ENCODE measurements around the gene ELMO3. TPM values are rescaled to one million over a fixed set of nuclear protein-coding genes. Genes with fewer than 3 reads are reported as not detected.

ELMO3 gene
- total and polyA plus RNA-seq, 8 donors, result 14.6 to 52.4 (median 23.6) TPM

DNA sequence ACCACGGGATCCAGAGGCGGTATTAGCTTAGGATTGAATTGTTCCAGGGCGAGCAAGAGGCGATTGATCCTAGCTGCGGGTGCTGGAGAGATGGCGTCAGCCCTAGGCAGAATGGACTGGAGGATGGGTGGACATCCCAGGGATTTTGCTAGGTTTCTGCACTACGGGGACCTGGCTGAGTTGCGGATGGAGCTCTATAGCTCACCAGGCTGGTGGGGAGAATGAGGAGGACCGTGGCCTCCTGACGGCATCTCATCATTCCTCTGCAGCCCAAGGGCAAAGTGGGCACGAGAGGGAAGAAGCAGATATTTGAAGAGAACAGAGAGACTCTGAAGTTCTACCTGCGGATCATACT, 28.6 kb downstream of the ELMO3 start:
- Histone ChIP-seq H3K9me3 (no peaks in the 10 kb centered on the region), H3K4me3 (peak overlapping the region; percentile 85 to 97 (median 91)), H3K4me1 (peaks cover 0 to 9% (median 6%) of the 10 kb centered on the region in 3 donors), H3K36me3 (peaks cover 0 to 26% (median 19%) of the 10 kb centered on the region in 3 donors), H3K27ac (peak overlapping the region in 2 of 4 donors; percentile 39 to 59), H3K27me3 (no peaks in the 10 kb centered on the region)
- FAIRE-seq (no peak), DNase-seq (peak in 2 of 6 donors; percentile 22 to 28), ATAC-seq (no peak)
- intact Hi-C loops (cut with DNase I), result no loop called here
- TF ChIP-seq, protein P1, sequence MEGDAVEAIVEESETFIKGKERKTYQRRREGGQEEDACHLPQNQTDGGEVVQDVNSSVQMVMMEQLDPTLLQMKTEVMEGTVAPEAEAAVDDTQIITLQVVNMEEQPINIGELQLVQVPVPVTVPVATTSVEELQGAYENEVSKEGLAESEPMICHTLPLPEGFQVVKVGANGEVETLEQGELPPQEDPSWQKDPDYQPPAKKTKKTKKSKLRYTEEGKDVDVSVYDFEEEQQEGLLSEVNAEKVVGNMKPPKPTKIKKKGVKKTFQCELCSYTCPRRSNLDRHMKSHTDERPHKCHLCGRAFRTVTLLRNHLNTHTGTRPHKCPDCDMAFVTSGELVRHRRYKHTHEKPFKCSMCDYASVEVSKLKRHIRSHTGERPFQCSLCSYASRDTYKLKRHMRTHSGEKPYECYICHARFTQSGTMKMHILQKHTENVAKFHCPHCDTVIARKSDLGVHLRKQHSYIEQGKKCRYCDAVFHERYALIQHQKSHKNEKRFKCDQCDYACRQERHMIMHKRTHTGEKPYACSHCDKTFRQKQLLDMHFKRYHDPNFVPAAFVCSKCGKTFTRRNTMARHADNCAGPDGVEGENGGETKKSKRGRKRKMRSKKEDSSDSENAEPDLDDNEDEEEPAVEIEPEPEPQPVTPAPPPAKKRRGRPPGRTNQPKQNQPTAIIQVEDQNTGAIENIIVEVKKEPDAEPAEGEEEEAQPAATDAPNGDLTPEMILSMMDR (IDR thresholded peaks at IDR 0.05), result no peak
- 5 to 6% methylated on average over 12 of the region's 12 CpGs for WGBS, 2 donors

DNA sequence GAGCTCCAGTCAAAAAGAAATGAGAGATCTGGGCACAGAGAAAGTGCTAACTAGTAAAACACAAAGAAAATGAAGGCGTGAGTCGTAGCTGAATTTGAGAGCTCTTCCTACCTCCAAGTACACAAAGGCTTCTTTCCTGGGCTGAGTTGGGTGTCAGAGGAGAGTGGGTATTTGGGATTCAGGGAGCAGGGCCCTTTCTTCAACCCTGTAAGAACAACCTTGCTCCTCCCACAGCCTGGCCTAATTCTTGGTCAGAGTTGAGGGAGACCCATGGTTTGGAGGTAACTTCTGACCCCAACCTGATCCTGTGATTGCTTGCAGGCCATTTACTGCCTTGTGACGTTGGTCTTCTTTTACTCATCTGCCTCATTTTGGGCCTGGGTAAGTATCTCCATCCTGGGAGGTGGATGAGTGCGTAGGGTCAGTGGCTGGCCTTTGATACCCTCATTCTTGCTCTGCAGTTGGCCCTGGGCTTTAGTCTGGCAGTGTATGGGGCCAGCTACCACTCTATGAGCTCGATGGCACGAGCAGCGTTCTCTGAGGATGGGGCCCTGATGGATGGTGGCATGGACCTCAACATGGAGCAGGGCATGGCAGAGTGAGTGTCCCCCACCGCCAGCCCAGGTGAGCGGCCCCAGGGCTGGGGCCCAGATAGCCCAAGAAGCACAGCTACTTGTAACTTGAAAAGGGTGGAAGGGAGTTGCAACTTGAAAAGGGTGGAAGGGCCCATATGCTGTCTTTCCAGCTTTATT, 29.3 kb downstream of the ELMO3 start:
- no peaks in the 10 kb centered on the region for H3K27me3 ChIP-seq
- TF ChIP-seq, protein P1 (IDR thresholded peaks at IDR 0.05), result no peak
- DNase-seq (peak in 3 of 6 donors; percentile 12 to 56 (median 20)), FAIRE-seq (no peak), ATAC-seq (no peak)
- WGBS, 2 donors, result 81 to 91% methylated on average over 9 of the region's 9 CpGs
- H3K36me3 ChIP-seq, result peaks cover 0 to 26% (median 19%) of the 10 kb centered on the region in 3 donors
- H3K4me3 ChIP-seq, result peak overlapping the region in 2 of 4 donors; percentile 86 to 97
- H3K27ac ChIP-seq, result no peak overlapping the region
- intact Hi-C loops (cut with DNase I), result no loop called here
- H3K4me1 ChIP-seq, result peaks cover 0 to 9% (median 6%) of the 10 kb centered on the region in 3 donors
- H3K9me3 ChIP-seq, result no peaks in the 10 kb centered on the region

DNA sequence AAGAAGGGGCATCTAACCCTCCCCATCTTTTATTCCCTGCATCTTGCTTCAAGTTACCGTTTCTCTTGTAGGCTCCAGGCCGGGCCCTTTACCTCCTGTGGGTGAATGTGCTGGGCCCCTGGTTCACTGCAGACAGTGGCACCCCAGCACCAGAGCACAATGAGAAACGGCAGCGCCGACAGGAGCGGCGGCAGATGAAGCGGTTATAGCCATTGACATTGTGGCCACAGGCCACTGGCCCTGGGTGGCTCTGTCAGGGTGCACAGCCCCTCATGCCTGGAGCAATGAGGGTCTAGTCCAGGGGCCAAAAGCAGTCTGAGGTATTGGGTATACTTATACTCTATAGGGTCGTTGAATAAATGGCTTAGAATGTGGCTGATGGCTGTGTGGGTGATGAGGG, 30.0 kb downstream of the ELMO3 start:
- WGBS, 2 donors, result 79 to 83% methylated on average over 9 of the region's 9 CpGs
- H3K4me1 ChIP-seq, result peaks cover 0 to 9% (median 6%) of the 10 kb centered on the region in 3 donors
- intact Hi-C loops (cut with DNase I), result no loop called here
- ATAC-seq (no peak), DNase-seq (peak in 2 of 6 donors; percentile 13 to 67), FAIRE-seq (no peak)
- peaks cover 0 to 26% (median 19%) of the 10 kb centered on the region in 3 donors for H3K36me3 ChIP-seq
- TF ChIP-seq, protein P1 (IDR thresholded peaks at IDR 0.05), result no peak
- H3K27me3 ChIP-seq, result no peaks in the 10 kb centered on the region
- H3K27ac ChIP-seq, result no peak overlapping the region
- no peaks in the 10 kb centered on the region for H3K9me3 ChIP-seq
- H3K4me3 ChIP-seq, result no peak overlapping the region

DNA sequence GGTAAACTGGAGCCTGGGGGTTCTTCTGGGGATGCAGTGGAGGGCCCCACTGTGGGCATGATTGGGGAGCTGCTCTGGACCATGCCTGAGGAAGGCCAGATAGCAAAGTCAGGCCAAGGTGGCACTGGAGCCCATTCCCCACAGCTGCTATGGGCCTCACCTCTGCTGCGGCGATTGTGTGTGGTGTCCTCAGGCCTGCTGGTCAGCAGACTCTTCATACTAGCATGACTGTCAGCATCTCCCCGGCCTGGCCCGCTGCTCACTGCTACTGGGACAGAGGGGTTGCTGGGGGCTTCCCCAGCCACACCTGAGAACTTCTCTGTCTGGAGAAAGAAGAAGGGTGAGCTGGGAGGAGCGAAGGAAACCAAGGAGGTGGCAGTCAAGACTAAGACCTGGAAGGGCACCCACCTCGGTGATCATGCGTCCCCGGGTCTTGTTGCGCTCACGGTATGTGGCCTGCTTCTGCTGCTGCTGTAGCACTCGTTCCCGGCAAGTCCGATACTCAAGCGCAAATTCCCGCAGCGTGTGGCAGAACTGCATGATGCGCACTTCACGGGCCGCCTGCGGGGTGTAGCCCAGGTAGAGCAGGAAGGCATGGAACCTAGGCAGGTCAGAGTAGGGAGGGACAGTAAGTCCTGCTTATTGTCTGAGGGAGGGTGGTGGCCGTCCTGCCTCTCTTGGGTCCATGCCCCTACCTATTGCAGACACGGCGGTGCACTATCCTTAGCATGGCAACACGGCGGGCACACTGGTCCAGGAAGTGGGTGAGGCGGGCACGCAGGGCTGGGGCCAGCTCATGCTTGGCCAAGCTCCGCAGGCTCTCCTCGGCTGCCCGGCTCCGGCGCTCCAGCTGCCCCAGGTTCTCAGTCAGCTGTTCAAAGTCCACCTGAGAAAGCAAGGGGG, 31.2 kb downstream of the ELMO3 start:
- no peak overlapping the region for H3K4me3 ChIP-seq
- peaks cover 0 to 26% (median 19%) of the 10 kb centered on the region in 3 donors for H3K36me3 ChIP-seq
- intact Hi-C loops (cut with DNase I), result no loop called here
- H3K27me3 ChIP-seq, result no peaks in the 10 kb centered on the region
- TF ChIP-seq, protein P1 (IDR thresholded peaks at IDR 0.05), result no peak
- no peak for ATAC-seq
- no peaks in the 10 kb centered on the region for H3K9me3 ChIP-seq
- H3K4me1 ChIP-seq, result peaks cover 0 to 9% (median 6%) of the 10 kb centered on the region in 3 donors
- H3K27ac ChIP-seq, result no peak overlapping the region
- peak in 2 of 6 donors; percentile 22 to 65 for DNase-seq
- WGBS, 2 donors, result 90 to 92% methylated on average over 28 to 32 of the region's 32 CpGs
- no peak for FAIRE-seq

All from pancreas (tissue), 10 donors.